C4-2B (cell line): Measurements from ENCODE around the gene NBPF1.
"Not testable (repeated sequence)": the region's sequence is repeated elsewhere in the genome, so short reads cannot be mapped to it uniquely, and the experiment has no call there.

Experiments used
- ZFX ChIP-seq: fragments of 450-650 bp; IDR thresholded peaks from 2 replicates; pipeline ENCODE4 v1.6.1; 2017
- TF ChIP-seq, protein P1 (sequence below): fragments of 450-650 bp; conservative IDR thresholded peaks from 2 replicates; pipeline ENCODE4 v1.5.1; 2017; ENCODE audit warnings: mild to moderate bottlenecking

DNA sequence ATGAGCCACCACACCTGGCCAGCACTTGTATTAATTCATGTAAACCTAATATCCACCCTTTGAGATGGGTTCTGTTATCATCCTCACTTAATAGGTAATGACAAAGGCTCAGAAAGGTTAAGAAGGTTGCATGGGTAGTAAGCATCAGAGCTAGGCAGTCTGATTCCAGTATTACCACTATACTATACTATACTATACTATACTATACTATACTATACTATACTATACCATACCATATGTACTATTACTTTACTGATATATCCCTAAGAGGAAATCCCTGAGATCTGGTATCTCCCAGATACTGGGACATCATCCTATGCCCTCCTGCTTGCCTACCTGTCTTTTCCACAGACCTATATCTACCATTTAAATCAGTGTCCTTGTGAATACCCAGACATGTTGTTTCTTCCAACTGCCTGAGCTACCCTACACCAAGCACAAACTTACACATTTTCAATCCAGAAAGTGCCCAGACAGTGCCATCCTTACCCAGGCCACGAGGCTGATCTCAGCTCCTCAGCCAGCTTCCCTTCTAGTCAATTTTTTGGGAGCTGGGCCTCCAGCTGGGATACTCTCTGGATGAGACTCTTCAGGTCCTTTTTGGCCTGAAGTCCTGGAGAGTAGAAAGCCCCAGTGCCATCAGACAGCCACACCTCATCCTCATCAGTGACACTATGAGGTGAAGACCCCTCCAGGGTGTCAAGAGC lies 63.0 kb downstream of the NBPF1 start:
- TF ChIP-seq, protein P1, sequence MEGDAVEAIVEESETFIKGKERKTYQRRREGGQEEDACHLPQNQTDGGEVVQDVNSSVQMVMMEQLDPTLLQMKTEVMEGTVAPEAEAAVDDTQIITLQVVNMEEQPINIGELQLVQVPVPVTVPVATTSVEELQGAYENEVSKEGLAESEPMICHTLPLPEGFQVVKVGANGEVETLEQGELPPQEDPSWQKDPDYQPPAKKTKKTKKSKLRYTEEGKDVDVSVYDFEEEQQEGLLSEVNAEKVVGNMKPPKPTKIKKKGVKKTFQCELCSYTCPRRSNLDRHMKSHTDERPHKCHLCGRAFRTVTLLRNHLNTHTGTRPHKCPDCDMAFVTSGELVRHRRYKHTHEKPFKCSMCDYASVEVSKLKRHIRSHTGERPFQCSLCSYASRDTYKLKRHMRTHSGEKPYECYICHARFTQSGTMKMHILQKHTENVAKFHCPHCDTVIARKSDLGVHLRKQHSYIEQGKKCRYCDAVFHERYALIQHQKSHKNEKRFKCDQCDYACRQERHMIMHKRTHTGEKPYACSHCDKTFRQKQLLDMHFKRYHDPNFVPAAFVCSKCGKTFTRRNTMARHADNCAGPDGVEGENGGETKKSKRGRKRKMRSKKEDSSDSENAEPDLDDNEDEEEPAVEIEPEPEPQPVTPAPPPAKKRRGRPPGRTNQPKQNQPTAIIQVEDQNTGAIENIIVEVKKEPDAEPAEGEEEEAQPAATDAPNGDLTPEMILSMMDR: not testable (repeated sequence)
- TF ChIP-seq ZFX: not testable (repeated sequence)
